ENCODE measurements around the gene SFT2D2.
A peak's percentile ranks its signal among the peaks of the same experiment; 100 is the strongest.

SFT2D2 gene

DNA sequence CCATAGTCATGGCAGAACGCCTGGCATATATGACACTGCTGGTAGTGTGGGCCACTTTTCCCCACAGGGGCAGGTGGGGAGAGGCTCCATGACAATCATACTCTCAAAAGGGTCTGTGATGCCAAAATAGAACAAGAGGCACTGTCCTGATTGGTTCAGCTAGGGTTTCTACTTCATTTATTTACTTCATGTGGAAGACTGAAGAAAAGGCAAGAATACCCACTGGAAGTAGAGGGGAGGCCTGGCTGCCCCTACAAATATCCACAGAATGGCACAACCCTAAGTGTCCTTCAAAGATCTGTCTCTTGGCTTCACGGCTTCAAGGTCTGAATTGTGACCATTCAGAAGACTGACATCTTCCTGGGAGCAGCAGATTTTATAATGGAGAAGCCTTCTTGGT is 4.5 kb upstream of the SFT2D2 start:
- Histone ChIP-seq H3K9me3 (ENCODE audit: severe bottlenecking) (no peaks in the 10 kb centered on the region), H3K4me1 (ENCODE audit: insufficient read depth, poor library complexity, severe bottlenecking) (no peaks in the 10 kb centered on the region), H3K4me3 (ENCODE audit: severe bottlenecking) (no peak overlapping the region), H3K27ac (ENCODE audit: poor library complexity, severe bottlenecking) (no peak overlapping the region), H3K27me3 (ENCODE audit: insufficient read depth, poor library complexity, severe bottlenecking) (no peaks in the 10 kb centered on the region), H3K36me3 (ENCODE audit: low read depth) (no peaks in the 10 kb centered on the region)
- TF ChIP-seq CTCF (IDR thresholded peaks at IDR 0.05; ENCODE audit: poor library complexity, severe bottlenecking) = no peak
- ATAC-seq (ENCODE audit: low read depth) (no peak), DNase-seq (ENCODE audit: low spot score) (no peak)

- ATAC-seq (ENCODE audit: low read depth) (no peak), DNase-seq (ENCODE audit: low spot score) (no peak)
- Histone ChIP-seq H3K9me3 (ENCODE audit: severe bottlenecking) (no peaks in the 10 kb centered on the region), H3K36me3 (ENCODE audit: low read depth) (peaks cover 7% of the 10 kb centered on the region; the same call in 1 of the 2 replicates), H3K4me1 (ENCODE audit: insufficient read depth, poor library complexity, severe bottlenecking) (peaks cover 13% of the 10 kb centered on the region), H3K4me3 (ENCODE audit: severe bottlenecking) (no peak overlapping the region), H3K27me3 (ENCODE audit: insufficient read depth, poor library complexity, severe bottlenecking) (no peaks in the 10 kb centered on the region), H3K27ac (ENCODE audit: poor library complexity, severe bottlenecking) (no peak overlapping the region)
- no peak for TF ChIP-seq CTCF (IDR thresholded peaks at IDR 0.05; ENCODE audit: poor library complexity, severe bottlenecking)
These were observed 2.5 kb upstream of the SFT2D2 start for GRCh38 chr1:168223261-168223660.

GRCh38 chr1:168223681-168224540 is 1.9 kb upstream of the SFT2D2 start:
- no peak for TF ChIP-seq CTCF (IDR thresholded peaks at IDR 0.05; ENCODE audit: poor library complexity, severe bottlenecking)
- DNase-seq (ENCODE audit: low spot score) = no peak
- no peak for ATAC-seq (ENCODE audit: low read depth)
- Histone ChIP-seq H3K9me3 (ENCODE audit: severe bottlenecking) (no peaks in the 10 kb centered on the region), H3K4me1 (ENCODE audit: insufficient read depth, poor library complexity, severe bottlenecking) (peaks cover 20% of the 10 kb centered on the region), H3K4me3 (ENCODE audit: severe bottlenecking) (no peak overlapping the region), H3K36me3 (ENCODE audit: low read depth) (peaks cover 9% of the 10 kb centered on the region), H3K27ac (ENCODE audit: poor library complexity, severe bottlenecking) (no peak overlapping the region), H3K27me3 (ENCODE audit: insufficient read depth, poor library complexity, severe bottlenecking) (no peaks in the 10 kb centered on the region)

- no peak for TF ChIP-seq CTCF (IDR thresholded peaks at IDR 0.05; ENCODE audit: poor library complexity, severe bottlenecking)
- no peak overlapping the region for H3K4me3 ChIP-seq (ENCODE audit: severe bottlenecking)
- H3K27ac ChIP-seq (ENCODE audit: poor library complexity, severe bottlenecking) = no peak overlapping the region
- DNase-seq (ENCODE audit: low spot score) (no peak), ATAC-seq (ENCODE audit: low read depth) (no peak)
- peaks cover 14% of the 10 kb centered on the region for H3K36me3 ChIP-seq (ENCODE audit: low read depth)
- no peaks in the 10 kb centered on the region for H3K27me3 ChIP-seq (ENCODE audit: insufficient read depth, poor library complexity, severe bottlenecking)
- H3K4me1 ChIP-seq (ENCODE audit: insufficient read depth, poor library complexity, severe bottlenecking) = peaks cover 30% of the 10 kb centered on the region
- no peaks in the 10 kb centered on the region for H3K9me3 ChIP-seq (ENCODE audit: severe bottlenecking)
These were observed 813 bp upstream of the SFT2D2 start for GRCh38 chr1:168224991-168225390.

GRCh38 chr1:168227620-168228019 is 1.8 kb downstream of the SFT2D2 start:
- Histone ChIP-seq H3K9me3 (ENCODE audit: severe bottlenecking) (no peaks in the 10 kb centered on the region), H3K36me3 (ENCODE audit: low read depth) (peaks cover 22% of the 10 kb centered on the region), H3K4me1 (ENCODE audit: insufficient read depth, poor library complexity, severe bottlenecking) (peaks cover 33% of the 10 kb centered on the region), H3K27ac (ENCODE audit: poor library complexity, severe bottlenecking) (peak overlapping the region; percentile 35), H3K4me3 (ENCODE audit: severe bottlenecking) (peak overlapping the region; percentile 93), H3K27me3 (ENCODE audit: insufficient read depth, poor library complexity, severe bottlenecking) (no peaks in the 10 kb centered on the region)
- TF ChIP-seq CTCF (IDR thresholded peaks at IDR 0.05; ENCODE audit: poor library complexity, severe bottlenecking) = no peak
- no peak; the same call in 2 of the 3 replicates for ATAC-seq (ENCODE audit: low read depth)
- no peak for DNase-seq (ENCODE audit: low spot score)
